HepG2 (cell line): ENCODE data around the gene CXCR5. TPM values are rescaled to one million over a fixed set of nuclear protein-coding genes. Genes with fewer than 3 reads are reported as not detected.
A peak's percentile ranks its signal among the peaks of the same experiment; 100 is the strongest.

Experiments
- AKNA ChIP-seq: sonication (generic); formaldehyde crosslinking; IDR thresholded peaks from 2 replicates; pipeline ENCODE4 v1.4.0; 2020; ENCODE audit warnings: missing genetic modification reagents, borderline replicate concordance
- ASH2L ChIP-seq: fragments of 300-600, 200-600 bp; sonication (generic); IDR thresholded peaks from 2 replicates; pipeline ENCODE4 v1.7.0; 2017; ENCODE audit warnings: low read depth, mild to moderate bottlenecking, moderate library complexity, mixed read lengths, low read length; ENCODE audit not compliant: insufficient read length
- ATF1 ChIP-seq: IDR thresholded peaks from 2 replicates; pipeline ENCODE4 v1.6.1; 2016; ENCODE audit warnings: mild to moderate bottlenecking, control low read depth
- CERS6 ChIP-seq: sonication (generic); formaldehyde crosslinking; IDR thresholded peaks from 2 replicates; pipeline ENCODE4 v1.5.0; 2020; ENCODE audit warnings: missing genetic modification reagents
- HIVEP1 ChIP-seq: sonication (generic); formaldehyde crosslinking; IDR thresholded peaks from 2 replicates; pipeline ENCODE4 v1.4.0; 2020; ENCODE audit warnings: mild to moderate bottlenecking, missing genetic modification reagents
- MAF1 ChIP-seq: sonication (generic); formaldehyde crosslinking; IDR thresholded peaks from 2 replicates; pipeline ENCODE4 v1.5.0; 2020; ENCODE audit warnings: missing genetic modification reagents, borderline replicate concordance
- MBD4 ChIP-seq: IDR thresholded peaks from 2 replicates; pipeline ENCODE4 v1.6.1; 2012; ENCODE audit warnings: low read length, inconsistent platforms, borderline replicate concordance
- NKX3-1 ChIP-seq: sonication (generic); formaldehyde crosslinking; IDR thresholded peaks from 2 replicates; pipeline ENCODE4 v1.5.0; 2020; ENCODE audit warnings: missing genetic modification reagents
- SP5 ChIP-seq: IDR thresholded peaks from 2 replicates; pipeline ENCODE4 v1.6.1; 2016; ENCODE audit warnings: low read depth, borderline replicate concordance
- TAF15 ChIP-seq: fragments of 200-400 bp; formaldehyde crosslinking; IDR thresholded peaks from one replicate; pipeline ENCODE4 v1.6.1; 2018; ENCODE audit warnings: mild to moderate bottlenecking, low read depth, low read length; ENCODE audit not compliant: poor library complexity, severe bottlenecking
- TCF7 ChIP-seq: sonication (generic); IDR thresholded peaks from 2 replicates; pipeline ENCODE4 v1.6.1; 2016; ENCODE audit warnings: antibody characterized with exemption, low read depth
- TFDP2 ChIP-seq: sonication (generic); formaldehyde crosslinking; IDR thresholded peaks from 2 replicates; pipeline ENCODE4 v1.4.0; 2020; ENCODE audit warnings: missing genetic modification reagents
- YEATS4 ChIP-seq: sonication (generic); formaldehyde crosslinking; IDR thresholded peaks from 2 replicates; pipeline ENCODE4 v1.4.0; 2020; ENCODE audit warnings: missing genetic modification reagents, borderline replicate concordance
- ZBTB8A ChIP-seq: sonication (generic); formaldehyde crosslinking; IDR thresholded peaks from 2 replicates; pipeline ENCODE4 v1.4.0; 2020; ENCODE audit warnings: mild to moderate bottlenecking, low read depth, missing genetic modification reagents, borderline replicate concordance
- ZNF138 ChIP-seq: sonication (generic); formaldehyde crosslinking; IDR thresholded peaks from 2 replicates; pipeline ENCODE4 v1.5.0; 2020; ENCODE audit warnings: mild to moderate bottlenecking, low read depth, missing genetic modification reagents
- ZNF17 ChIP-seq: sonication (generic); formaldehyde crosslinking; IDR thresholded peaks from 2 replicates; pipeline ENCODE4 v1.5.0; 2020; ENCODE audit warnings: mild to moderate bottlenecking, missing genetic modification reagents
- ZNF350 ChIP-seq: sonication (generic); formaldehyde crosslinking; IDR thresholded peaks from 2 replicates; pipeline ENCODE4 v1.4.0; 2020; ENCODE audit warnings: mild to moderate bottlenecking, low read depth, missing genetic modification reagents, borderline replicate concordance
- ZNF503 ChIP-seq: sonication (generic); formaldehyde crosslinking; IDR thresholded peaks from 2 replicates; pipeline ENCODE4 v1.4.0; 2020; ENCODE audit warnings: missing genetic modification reagents
- ZNF546 ChIP-seq: sonication (generic); formaldehyde crosslinking; conservative IDR thresholded peaks from 2 replicates; pipeline ENCODE4 v1.8.1; 2023; ENCODE audit warnings: mild to moderate bottlenecking, missing genetic modification reagents
- ZNF598 ChIP-seq: sonication (generic); formaldehyde crosslinking; IDR thresholded peaks from 2 replicates; pipeline ENCODE4 v1.5.1; 2020; ENCODE audit warnings: mild to moderate bottlenecking, missing genetic modification reagents, borderline replicate concordance
- ZNF766 ChIP-seq: sonication (generic); formaldehyde crosslinking; IDR thresholded peaks from 2 replicates; pipeline ENCODE4 v1.5.0; 2020; ENCODE audit warnings: missing genetic modification reagents, borderline replicate concordance
- polyA plus RNA-seq, 8 experiments: library from polyadenylated mRNA; depleted of rRNA in 3 of 8; stranded (reverse) in 7 of 8; unstranded in 1 of 8; fragments of >200 nt; fragmentation: Illumina TruSeq in 4 of 8; extraction: Trizol in 4 of 8; gene quantifications; 2 replicates each; pipeline versions ENCODE4 v1.2.1 to v1.2.3, GENCODE V29; 2011 to 2016; ENCODE audit warnings: low read depth in 4 of 8, missing spikeins in 1 of 8, mixed read lengths in 1 of 8; ENCODE audit not compliant: insufficient read depth in 1 of 8
- total RNA-seq, 5 experiments: library from RNA; depleted of rRNA; stranded (reverse); fragments of >200 nt; fragmentation: Illumina TruSeq; extraction: Trizol; gene quantifications; 2 replicates each; pipeline ENCODE4 v1.2.3, GENCODE V29; 2016; ENCODE audit warnings: low read depth in 1 of 5

The CXCR5 gene
- total and polyA plus RNA-seq, 2 of the 13 experiments (the other 11 are each of a cell fraction or from before 2014, with no cell fraction given): not detected

GRCh38 chr11:118911113-118911879 is 27.6 kb downstream of the CXCR5 start (continued):
- TF ChIP-seq AKNA (CRISPR knock-in tag) (no peak), SP5 (CRISPR knock-in tag) (peak; percentile 56; the same call in 1 of the 2 replicates), ASH2L (no peak), ZNF598 (CRISPR knock-in tag) (no peak), NKX3-1 (CRISPR knock-in tag) (no peak), ZNF546 (no peak), ZNF350 (no peak; the same call in 1 of the 2 replicates), ZNF766 (CRISPR knock-in tag) (no peak), TCF7 (no peak), TFDP2 (CRISPR knock-in tag) (no peak), MBD4 (no peak), ZNF503 (CRISPR knock-in tag) (0 out of 2 replicates have a peak, but pooled peaks have one; percentile 17), ZNF138 (CRISPR knock-in tag) (no peak), ATF1 (CRISPR knock-in tag) (no peak), YEATS4 (no peak), HIVEP1 (CRISPR knock-in tag) (0 out of 2 replicates have a peak, but pooled peaks have one; percentile 18), TAF15 (no peak), ZNF17 (CRISPR knock-in tag) (no peak), ZBTB8A (CRISPR knock-in tag) (no peak), MAF1 (CRISPR knock-in tag) (no peak), CERS6 (CRISPR knock-in tag) (no peak)
